ENCODE results near the gene LIMCH1.

DNA sequence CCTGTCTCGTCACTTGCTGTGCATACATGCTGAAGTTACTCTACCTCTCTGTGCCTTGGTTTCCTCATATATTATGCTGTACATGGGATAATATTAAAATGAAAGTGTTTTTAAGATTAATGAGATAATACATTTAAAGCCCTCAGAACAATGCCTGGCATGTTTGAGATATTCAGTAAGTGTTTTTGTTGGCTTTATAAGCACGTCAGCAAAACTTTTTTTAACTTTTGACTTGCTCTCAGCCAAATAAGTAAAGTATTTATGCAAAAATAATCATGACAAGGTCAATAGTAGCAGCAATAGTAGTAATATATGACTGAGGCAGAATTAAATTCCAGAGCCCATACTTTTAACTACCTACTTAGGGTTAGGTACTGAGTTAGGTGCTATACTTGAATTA, 29.2 kb downstream of the LIMCH1 start:
- TF ChIP-seq, protein P1, sequence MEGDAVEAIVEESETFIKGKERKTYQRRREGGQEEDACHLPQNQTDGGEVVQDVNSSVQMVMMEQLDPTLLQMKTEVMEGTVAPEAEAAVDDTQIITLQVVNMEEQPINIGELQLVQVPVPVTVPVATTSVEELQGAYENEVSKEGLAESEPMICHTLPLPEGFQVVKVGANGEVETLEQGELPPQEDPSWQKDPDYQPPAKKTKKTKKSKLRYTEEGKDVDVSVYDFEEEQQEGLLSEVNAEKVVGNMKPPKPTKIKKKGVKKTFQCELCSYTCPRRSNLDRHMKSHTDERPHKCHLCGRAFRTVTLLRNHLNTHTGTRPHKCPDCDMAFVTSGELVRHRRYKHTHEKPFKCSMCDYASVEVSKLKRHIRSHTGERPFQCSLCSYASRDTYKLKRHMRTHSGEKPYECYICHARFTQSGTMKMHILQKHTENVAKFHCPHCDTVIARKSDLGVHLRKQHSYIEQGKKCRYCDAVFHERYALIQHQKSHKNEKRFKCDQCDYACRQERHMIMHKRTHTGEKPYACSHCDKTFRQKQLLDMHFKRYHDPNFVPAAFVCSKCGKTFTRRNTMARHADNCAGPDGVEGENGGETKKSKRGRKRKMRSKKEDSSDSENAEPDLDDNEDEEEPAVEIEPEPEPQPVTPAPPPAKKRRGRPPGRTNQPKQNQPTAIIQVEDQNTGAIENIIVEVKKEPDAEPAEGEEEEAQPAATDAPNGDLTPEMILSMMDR (IDR thresholded peaks at IDR 0.05; ENCODE audit: insufficient read depth, low read depth, low read length), result no peak
- no peak for TF ChIP-seq EZH2 (IDR thresholded peaks at IDR 0.05; ENCODE audit: insufficient read depth, low read length)
